Measurements from ENCODE around the gene SERPINA4. TPM values are rescaled to one million over a fixed set of nuclear protein-coding genes. Genes with fewer than 3 reads are reported as not detected.
A peak's percentile ranks its signal among the peaks of the same experiment; 100 is the strongest.

SERPINA4 gene
- total and polyA plus RNA-seq, 2 of the 13 experiments (the other 11 are each of a cell fraction or from before 2014, with no cell fraction given) = 39.1 to 57.8 TPM

GRCh38 chr14:94573475-94574277 lies 12.4 kb downstream of the SERPINA4 start:
- ATAC-seq (no peak), FAIRE-seq (no peak), DNase-seq (ENCODE audit: low spot score) (no peak)
- Histone ChIP-seq H3K9me3 (ENCODE audit: low read length) (no peaks in the 10 kb centered on the region), H3K79me2 (ENCODE audit: insufficient read depth, low read length) (no peaks in the 10 kb centered on the region), H4K20me1 (ENCODE audit: insufficient read depth, low read length) (no peaks in the 10 kb centered on the region), H3K4me3 (replicated peaks in 1 of 3; ENCODE audit: insufficient read depth in 1 of 3, low read depth in 2 of 3, low read length in 3 of 3) (no peak overlapping the region; a peak in 1 of 6 replicates), H3K9ac (ENCODE audit: insufficient read depth, low read depth, low read length) (peak overlapping the region; percentile 57), H3K36me3 (replicated peaks in 1 of 2; ENCODE audit: control insufficient read depth in 1 of 2, insufficient read depth in 2 of 2, low read length in 2 of 2) (no peaks in the 10 kb centered on the region), H3K4me2 (ENCODE audit: low read depth, low read length) (peak overlapping the region; percentile 66), H2AFZ (ENCODE audit: low read length) (no peak overlapping the region), H3K27me3 (ENCODE audit: control insufficient read depth in 1 of 2, insufficient read depth in 2 of 2, low read length in 2 of 2) (no peaks in the 10 kb centered on the region), H3K4me1 (ENCODE audit: insufficient read depth, low read length) (peaks cover 90% of the 10 kb centered on the region), H3K27ac (ENCODE audit: extremely low read length, insufficient read depth, low read length) (peak overlapping the region; percentile 94)
- 90% methylated on average over 6 of the region's 6 CpGs for WGBS (ENCODE audit: low lambda C conversion rate)
- TSS peak; percentile 39 for BruUV-seq (replicated peaks)
- TF ChIP-seq ZC3H13 (CRISPR knock-in tag; IDR thresholded peaks at IDR 0.05) = 0 out of 2 replicates have a peak, but pooled peaks have one; percentile 5
- TF ChIP-seq NFKB2 (CRISPR knock-in tag; IDR thresholded peaks at IDR 0.05; ENCODE audit: borderline replicate concordance) = no peak
- TF ChIP-seq ZNF724P (CRISPR knock-in tag; IDR thresholded peaks at IDR 0.05; ENCODE audit: borderline replicate concordance) = 0 out of 2 replicates have a peak, but pooled peaks have one; percentile 1
- 0 out of 2 replicates have a peak, but pooled peaks have one; percentile 6 for TF ChIP-seq ZNF256 (CRISPR knock-in tag; conservative IDR thresholded peaks at IDR 0.05)
- 0 out of 2 replicates have a peak, but pooled peaks have one; percentile 3 for TF ChIP-seq ZNF160 (CRISPR knock-in tag; IDR thresholded peaks at IDR 0.05)
- no peak for TF ChIP-seq ZMYM4 (CRISPR knock-in tag; IDR thresholded peaks at IDR 0.05)
- TF ChIP-seq POLR2AphosphoS5 (IDR thresholded peaks at IDR 0.05; ENCODE audit: low read depth, low read length) = 0 out of 2 replicates have a peak, but pooled peaks have one; percentile 1
- no peak for TF ChIP-seq GZF1 (CRISPR knock-in tag; IDR thresholded peaks at IDR 0.05)
- no peak for TF ChIP-seq SP1 (IDR thresholded peaks at IDR 0.05)
- TF ChIP-seq SP1 (CRISPR knock-in tag; IDR thresholded peaks at IDR 0.05) = no peak
- TF ChIP-seq MXD1 (CRISPR knock-in tag; IDR thresholded peaks at IDR 0.05) = no peak
- intact Hi-C loops (cut with micrococcal nuclease; ENCODE audit: unreplicated experiment) = no loop called here
- POLR2A ChIA-PET = interaction anchor here (1.1 to 8.1 kb wide), 8 partner anchors 9 to 40 kb away, joined by 3 to 142 read pairs (median 8); partner anchors contain the start of genes SERPINA3 and SERPINA4
- CTCF ChIA-PET (ENCODE audit: low intra/inter-chr PET ratio, low total read pairs) = interaction anchor here (1.3 kb wide), 1 partner anchor 63 kb away, joined by 4 read pairs; no protein-coding TSS in a partner anchor
- in situ Hi-C loops (cut with HindIII; ENCODE audit: extremely low pct_ligation_motif_present, low pct_unique_long_range_greater_than_20kb) = no loop called here

Data from HepG2 (cell line).